ENCODE results near the gene C10orf90. TPM values are rescaled to one million over a fixed set of nuclear protein-coding genes. Genes with fewer than 3 reads are reported as not detected.

Gene C10orf90
- total and polyA plus RNA-seq, 9 donors = not detected

DNA sequence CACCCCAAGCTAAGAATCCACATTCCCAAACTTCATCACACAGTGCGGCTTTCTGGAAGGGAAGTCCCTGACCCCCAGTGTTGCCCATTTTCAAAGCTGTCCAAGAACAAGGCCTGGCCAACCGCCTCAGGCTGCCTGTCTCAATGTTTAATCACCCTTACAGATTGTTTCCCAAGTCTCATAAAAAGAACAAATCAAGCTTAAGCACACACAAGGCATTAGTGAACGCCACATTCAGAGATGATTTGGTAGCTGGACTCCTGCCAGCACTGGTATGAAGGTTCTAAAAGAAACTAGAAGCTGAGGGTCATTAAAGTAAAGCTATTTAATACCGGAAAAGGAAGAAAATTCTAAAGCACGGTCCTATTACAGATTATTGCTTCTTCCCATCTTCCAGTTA lies 35.6 kb downstream of the C10orf90 start:
- Histone ChIP-seq H3K4me3 (no peak overlapping the region), H3K9me3 (no peaks in the 10 kb centered on the region), H3K27ac (no peak overlapping the region), H3K36me3 (no peaks in the 10 kb centered on the region), H3K27me3 (no peaks in the 10 kb centered on the region), H3K4me1 (ENCODE audit: insufficient read depth) (no peaks in the 10 kb centered on the region)
- 51 to 64% (median 60%) methylated on average over 5 of the region's 5 CpGs for WGBS, 3 donors
- DNase-seq = no peak
- TF ChIP-seq CTCF (IDR thresholded peaks at IDR 0.05) (no peak), POLR2A (IDR thresholded peaks at IDR 0.05) (no peak), EP300 (IDR thresholded peaks at IDR 0.05) (no peak)
- intact Hi-C loops (cut with DNase I) = no loop called here

DNA sequence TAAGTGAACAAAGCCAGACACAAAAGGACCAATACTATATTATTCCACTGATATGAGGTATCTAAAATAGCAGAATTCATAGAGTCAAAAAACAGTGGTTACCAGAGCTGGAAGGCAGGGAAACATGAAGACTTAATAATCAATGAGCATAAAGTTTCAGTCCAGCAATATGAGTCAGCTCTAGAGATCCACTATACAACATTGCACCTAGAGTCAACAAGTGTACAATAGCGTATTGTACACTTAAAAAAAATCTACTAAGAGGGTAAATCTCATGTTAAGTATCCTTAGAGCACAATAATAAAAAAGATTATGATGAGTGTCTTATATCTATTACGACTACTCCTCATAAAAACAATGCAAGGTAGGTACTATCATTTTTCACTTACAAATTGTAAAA lies 36.1 kb downstream of the C10orf90 start:
- Histone ChIP-seq H3K36me3 (no peaks in the 10 kb centered on the region), H3K4me3 (no peak overlapping the region), H3K27ac (no peak overlapping the region), H3K4me1 (ENCODE audit: insufficient read depth) (no peaks in the 10 kb centered on the region), H3K27me3 (no peaks in the 10 kb centered on the region), H3K9me3 (no peaks in the 10 kb centered on the region)
- no peak for TF ChIP-seq POLR2A (IDR thresholded peaks at IDR 0.05)
- TF ChIP-seq EP300 (IDR thresholded peaks at IDR 0.05) = no peak
- no peak for TF ChIP-seq CTCF (IDR thresholded peaks at IDR 0.05)
- 91 to 93% (median 91%) methylated on average over 2 of the region's 2 CpGs for WGBS, 3 donors
- intact Hi-C loops (cut with DNase I) = no loop called here
- no peak for DNase-seq

GRCh38 chr10:126632705-126633104 lies 37.8 kb downstream of the C10orf90 start:
- Histone ChIP-seq H3K4me1 (ENCODE audit: insufficient read depth) (no peaks in the 10 kb centered on the region), H3K9me3 (no peaks in the 10 kb centered on the region), H3K36me3 (no peaks in the 10 kb centered on the region), H3K27me3 (no peaks in the 10 kb centered on the region), H3K27ac (no peak overlapping the region), H3K4me3 (no peak overlapping the region)
- intact Hi-C loops (cut with DNase I) = no loop called here
- TF ChIP-seq CTCF (IDR thresholded peaks at IDR 0.05) (no peak), EP300 (IDR thresholded peaks at IDR 0.05) (no peak), POLR2A (IDR thresholded peaks at IDR 0.05) (no peak)
- no peak for DNase-seq
- 83 to 87% (median 84%) methylated on average over 4 of the region's 4 CpGs for WGBS, 3 donors

DNA sequence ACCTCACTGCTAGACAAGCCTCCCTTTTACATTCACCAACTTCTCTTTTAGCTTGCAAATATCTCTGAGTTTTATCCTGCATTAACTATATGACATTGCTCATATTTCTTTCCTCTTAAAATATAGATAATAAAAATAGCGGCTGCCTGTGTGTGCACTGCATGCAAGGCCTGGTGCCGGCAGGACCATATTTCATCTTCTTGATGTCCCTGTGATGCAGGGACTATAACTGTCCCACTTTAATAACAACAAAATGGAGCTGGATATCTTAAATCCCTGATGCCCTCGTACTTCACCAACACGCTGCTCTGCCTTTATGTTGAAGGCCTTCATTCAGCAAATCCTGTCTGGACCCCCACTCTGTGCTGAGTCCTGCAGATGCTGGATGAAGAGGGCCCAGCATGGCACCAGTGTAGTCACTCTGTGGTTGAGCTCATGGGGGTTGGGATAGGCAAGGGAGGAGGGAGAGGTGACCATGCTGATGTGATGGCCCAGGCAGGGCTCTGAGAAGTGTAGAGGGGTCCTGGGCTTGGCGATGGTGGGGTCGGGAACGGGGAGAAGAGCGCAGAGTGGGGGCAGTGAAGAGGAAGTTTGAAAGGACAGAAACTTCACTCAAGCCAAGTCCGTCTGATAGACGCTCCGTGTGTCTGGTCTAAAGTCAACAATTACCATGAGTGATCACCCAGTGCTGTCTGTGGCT lies 40.4 kb downstream of the C10orf90 start:
- intact Hi-C loops (cut with DNase I) = no loop called here
- Histone ChIP-seq H3K27me3 (no peaks in the 10 kb centered on the region), H3K27ac (no peak overlapping the region), H3K9me3 (no peaks in the 10 kb centered on the region), H3K36me3 (no peaks in the 10 kb centered on the region), H3K4me1 (ENCODE audit: insufficient read depth) (no peaks in the 10 kb centered on the region), H3K4me3 (no peak overlapping the region)
- no peak for DNase-seq
- TF ChIP-seq CTCF (IDR thresholded peaks at IDR 0.05) = no peak
- no peak for TF ChIP-seq EP300 (IDR thresholded peaks at IDR 0.05)
- TF ChIP-seq POLR2A (IDR thresholded peaks at IDR 0.05) = no peak
- 83 to 85% (median 84%) methylated on average over 11 of the region's 11 CpGs for WGBS, 3 donors

Measured in ovary (tissue), 9 donors.